WTC11 (cell line): ENCODE measurements around the gene CDK2AP2. TPM values are rescaled to one million over a fixed set of nuclear protein-coding genes. Genes with fewer than 3 reads are reported as not detected.

Experiments
- ATAC-seq: fragments of 200-7000 bp; cut with Tn5 transposase; 2 replicates; pipeline ENCODE4 v1.10.0; 2021; ENCODE audit warnings: mild to moderate bottlenecking, moderate library complexity
- CTCF ChIA-PET: fragments of 300-600 bp; sonication (Branson Sonifier 250); formaldehyde crosslinking; loops from one replicate; lab custom pipeline; 2021; ENCODE audit warnings: antibody characterized with exemption; lab: Charles Lee
- POLR2A ChIA-PET: fragments of 350-600 bp; sonication (Branson Sonifier 250); formaldehyde crosslinking; loops from one replicate; lab custom pipeline; 2021; ENCODE audit warnings: antibody characterized with exemption; lab: Charles Lee
- DNase-seq: peaks from one replicate; pipeline ENCODE4 v3.0.0; 2021; ENCODE audit warnings: low spot score
- H3K27ac Mint-ChIP-seq: 2 replicates; pipeline ENCODE4 v1.8.0; 2021; ENCODE audit warnings: mixed read lengths
- H3K27me3 Mint-ChIP-seq: 2 replicates; pipeline ENCODE4 v1.8.0; 2021; ENCODE audit warnings: low read depth, mild to moderate bottlenecking, moderate library complexity, mixed read lengths
- H3K36me3 Mint-ChIP-seq: 2 replicates; pipeline ENCODE4 v1.8.0; 2021; ENCODE audit warnings: mixed read lengths
- H3K4me1 Mint-ChIP-seq: 2 replicates; pipeline ENCODE4 v1.8.0; 2022; ENCODE audit warnings: mixed read lengths
- H3K4me3 Mint-ChIP-seq: 2 replicates; pipeline ENCODE4 v1.8.0; 2021; ENCODE audit warnings: mild to moderate bottlenecking, moderate library complexity, mixed read lengths
- H3K9me3 Mint-ChIP-seq: 2 replicates; pipeline ENCODE4 v1.8.0; 2021; ENCODE audit warnings: mixed read lengths
- ARID4B ChIP-seq: sonication (generic); formaldehyde crosslinking; IDR thresholded peaks from 2 replicates; pipeline ENCODE4 v1.8.0; 2023; ENCODE audit warnings: missing genetic modification reagents, mild to moderate bottlenecking, borderline replicate concordance
- ATF6 ChIP-seq: sonication (generic); formaldehyde crosslinking; IDR thresholded peaks from 2 replicates; pipeline ENCODE4 v1.8.1; 2023; ENCODE audit warnings: mild to moderate bottlenecking, missing genetic modification reagents
- CDX4 ChIP-seq: fragments of 250-450 bp; sonication (Bioruptor Pico); IDR thresholded peaks from 2 replicates; pipeline ENCODE4 v1.9.0; 2021; ENCODE audit warnings: moderate library complexity, mild to moderate bottlenecking, inconsistent platforms, borderline replicate concordance
- CTCF ChIP-seq: fragments of 200-600 bp; IDR thresholded peaks from 2 replicates; pipeline ENCODE4 v1.8.0; 2022; ENCODE audit warnings: antibody characterized with exemption
- ESRRA ChIP-seq: sonication (generic); formaldehyde crosslinking; IDR thresholded peaks from 2 replicates; pipeline ENCODE4 v1.8.1; 2022; ENCODE audit warnings: mild to moderate bottlenecking, missing genetic modification reagents, borderline replicate concordance
- ETV6 ChIP-seq: sonication (generic); formaldehyde crosslinking; IDR thresholded peaks from 2 replicates; pipeline ENCODE4 v1.8.1; 2022; ENCODE audit warnings: mild to moderate bottlenecking, missing genetic modification reagents
- JAZF1 ChIP-seq: fragments of 250-450 bp; sonication (Bioruptor Pico); IDR thresholded peaks from 2 replicates; pipeline ENCODE4 v1.9.0; 2021; ENCODE audit warnings: moderate library complexity, mild to moderate bottlenecking, inconsistent platforms
- MLX ChIP-seq: sonication (generic); formaldehyde crosslinking; IDR thresholded peaks from 2 replicates; pipeline ENCODE4 v1.8.1; 2023; ENCODE audit warnings: mild to moderate bottlenecking, missing genetic modification reagents, moderate library complexity
- MXD4 ChIP-seq: fragments of 250-450 bp; sonication (Bioruptor Pico); IDR thresholded peaks from 2 replicates; pipeline ENCODE4 v1.8.0; 2021; ENCODE audit warnings: mild to moderate bottlenecking, moderate library complexity, borderline replicate concordance
- NFE2L1 ChIP-seq: sonication (generic); formaldehyde crosslinking; IDR thresholded peaks from 2 replicates; pipeline ENCODE4 v1.8.1; 2023; ENCODE audit warnings: missing genetic modification reagents
- OVOL2 ChIP-seq: fragments of 250-450 bp; sonication (Bioruptor Pico); IDR thresholded peaks from 2 replicates; pipeline ENCODE4 v1.9.0; 2021; ENCODE audit warnings: mild to moderate bottlenecking, borderline replicate concordance
- SOX15 ChIP-seq: fragments of 250-450 bp; sonication (Bioruptor Pico); IDR thresholded peaks from 2 replicates; pipeline ENCODE4 v1.9.0; 2021; ENCODE audit warnings: mild to moderate bottlenecking
- STAT6 ChIP-seq: sonication (generic); formaldehyde crosslinking; conservative IDR thresholded peaks from 2 replicates; pipeline ENCODE4 v1.8.1; 2023; ENCODE audit warnings: mild to moderate bottlenecking, low read depth, missing genetic modification reagents, moderate library complexity
- TEAD4 ChIP-seq: sonication (generic); formaldehyde crosslinking; IDR thresholded peaks from 2 replicates; pipeline ENCODE4 v1.8.0; 2022; ENCODE audit warnings: mild to moderate bottlenecking, missing genetic modification reagents
- ZBTB21 ChIP-seq: sonication (generic); formaldehyde crosslinking; IDR thresholded peaks from 2 replicates; pipeline ENCODE4 v1.8.1; 2023; ENCODE audit warnings: mild to moderate bottlenecking, missing genetic modification reagents, borderline replicate concordance
- ZNF423 ChIP-seq: fragments of 250-450 bp; sonication (Bioruptor Pico); IDR thresholded peaks from 2 replicates; pipeline ENCODE4 v2.1.2; 2022; ENCODE audit warnings: mild to moderate bottlenecking, moderate library complexity
- ZSCAN18 ChIP-seq: fragments of 250-450 bp; sonication (Bioruptor Pico); IDR thresholded peaks from 2 replicates; pipeline ENCODE4 v2.1.2; 2022; ENCODE audit warnings: mild to moderate bottlenecking, moderate library complexity
- total RNA-seq: library from RNA; stranded (reverse); gene quantifications from 3 replicates; pipeline ENCODE4 v1.2.3, GENCODE V29; 2021

Gene CDK2AP2
- total RNA-seq, 1 experiment from 2014 or later, result 53.1 TPM

- CTCF ChIA-PET, result interaction anchor here (1.1 kb wide), 1 partner anchor 79 kb away, joined by 3 read pairs; the partner anchor contains the start of gene GSTP1
- no peak for ATAC-seq
- Mint-ChIP-seq H3K36me3 (peaks cover 2% of the 10 kb centered on the region; the same call in 1 of the 2 replicates), H3K27ac (no peak overlapping the region), H3K4me1 (peaks cover 29% of the 10 kb centered on the region), H3K9me3 (no peaks in the 10 kb centered on the region), H3K27me3 (peaks cover 12% of the 10 kb centered on the region), H3K4me3 (peak overlapping the region; percentile 76)
- POLR2A ChIA-PET, result no interaction called here
- TF ChIP-seq MXD4 (no peak), ZNF423 (CRISPR knock-in tag) (peak; percentile 63), ARID4B (CRISPR knock-in tag) (peak; percentile 36; the same call in 1 of the 2 replicates)
- DNase-seq, result no peak
These were observed 3.7 kb downstream of the CDK2AP2 start for GRCh38 chr11:67504005-67504949.

GRCh38 chr11:67503119-67504004 is 4.6 kb downstream of the CDK2AP2 start:
- CTCF ChIA-PET, result interaction anchor here (1.1 kb wide), 2 partner anchors 102 to 152 kb away, joined by 3 read pairs; partner anchors contain the start of gene PPP1CA
- POLR2A ChIA-PET, result no interaction called here
- peaks cover 2% of the 10 kb centered on the region; the same call in 1 of the 2 replicates for H3K36me3 Mint-ChIP-seq
- no peaks in the 10 kb centered on the region for H3K9me3 Mint-ChIP-seq
- peaks cover 12% of the 10 kb centered on the region for H3K27me3 Mint-ChIP-seq
- ATAC-seq (no peak), DNase-seq (no peak)
- no peak overlapping the region for H3K27ac Mint-ChIP-seq
- H3K4me3 Mint-ChIP-seq, result peak overlapping the region; percentile 55
- H3K4me1 Mint-ChIP-seq, result peaks cover 25% of the 10 kb centered on the region
- TF ChIP-seq ATF6 (CRISPR knock-in tag), result no peak
- TF ChIP-seq STAT6 (CRISPR knock-in tag), result no peak
- TF ChIP-seq CDX4 (CRISPR knock-in tag), result no peak
- no peak for TF ChIP-seq NFE2L1 (CRISPR knock-in tag)
- TF ChIP-seq ETV6 (CRISPR knock-in tag), result no peak
- TF ChIP-seq CTCF, result no peak
- no peak for TF ChIP-seq ZBTB21 (CRISPR knock-in tag)
- TF ChIP-seq ZSCAN18, result no peak
- no peak for TF ChIP-seq ESRRA (CRISPR knock-in tag)
- no peak for TF ChIP-seq TEAD4 (CRISPR knock-in tag)
- no peak for TF ChIP-seq SOX15 (CRISPR knock-in tag)
- no peak for TF ChIP-seq JAZF1
- no peak for TF ChIP-seq MLX
- TF ChIP-seq OVOL2 (CRISPR knock-in tag), result no peak
